ENCODE results near the gene EFNA2. TPM values are rescaled to one million over a fixed set of nuclear protein-coding genes. Genes with fewer than 3 reads are reported as not detected.

The EFNA2 gene
- total RNA-seq, 2 experiments from 2014 or later, result not detected

- no peak for DNase-seq
- no peaks in the 10 kb centered on the region for H3K9me3 Mint-ChIP-seq
- H3K4me3 Mint-ChIP-seq, result peak overlapping the region; percentile 82
- peaks cover 40% of the 10 kb centered on the region for H3K36me3 Mint-ChIP-seq (ENCODE audit: low read depth)
- POLR2A ChIA-PET, result interaction anchor here (4.0 kb wide), 1 partner anchor 8 kb away, joined by 22 read pairs; the partner anchor contains the start of gene CIRBP
- H3K27ac Mint-ChIP-seq, result peak overlapping the region; percentile 96
- H3K4me1 Mint-ChIP-seq, result peaks cover 39% of the 10 kb centered on the region
- CTCF ChIA-PET, result interaction anchor here (1.2 kb wide), 1 partner anchor 32 kb away, joined by 3 read pairs; no protein-coding TSS in a partner anchor
- H3K27me3 Mint-ChIP-seq, result no peaks in the 10 kb centered on the region
Measured at GRCh38 chr19:1277061-1277460, 8.6 kb upstream of the EFNA2 start.

GRCh38 chr19:1278074-1278473, 7.6 kb upstream of the EFNA2 start:
- peaks cover 30% of the 10 kb centered on the region for H3K4me1 Mint-ChIP-seq
- POLR2A ChIA-PET, result interaction anchor here (1.0 to 4.0 kb wide), 3 partner anchors 9 to 76 kb away, joined by 3 to 22 read pairs (median 5); partner anchors contain the start of gene CIRBP
- CTCF ChIA-PET, result interaction anchor here (1.2 kb wide), 1 partner anchor 33 kb away, joined by 3 read pairs; no protein-coding TSS in a partner anchor
- H3K4me3 Mint-ChIP-seq, result no peak overlapping the region
- peaks cover 1% of the 10 kb centered on the region for H3K27me3 Mint-ChIP-seq
- peaks cover 31% of the 10 kb centered on the region for H3K36me3 Mint-ChIP-seq (ENCODE audit: low read depth)
- no peak for DNase-seq
- H3K9me3 Mint-ChIP-seq, result no peaks in the 10 kb centered on the region
- H3K27ac Mint-ChIP-seq, result no peak overlapping the region

- POLR2A ChIA-PET, result interaction anchor here (0.8 to 4.0 kb wide), 6 partner anchors 10 to 103 kb away, joined by 3 to 22 read pairs (median 3); partner anchors contain the start of gene CIRBP
- Mint-ChIP-seq H3K4me3 (peak overlapping the region; percentile 32), H3K36me3 (ENCODE audit: low read depth) (peaks cover 24% of the 10 kb centered on the region), H3K4me1 (peaks cover 23% of the 10 kb centered on the region), H3K27ac (no peak overlapping the region), H3K9me3 (no peaks in the 10 kb centered on the region), H3K27me3 (peaks cover 3% of the 10 kb centered on the region)
- no peak for DNase-seq
- CTCF ChIA-PET, result interaction anchor here (0.6 to 1.9 kb wide), 7 partner anchors 10 to 202 kb away, joined by 3 to 13 read pairs (median 4); partner anchors contain the start of genes CIRBP and NDUFS7
Measured at GRCh38 chr19:1278713-1279660, 6.7 kb upstream of the EFNA2 start.

- H3K27ac Mint-ChIP-seq, result peak overlapping the region; percentile 68
- ChIA-PET CTCF (interaction anchor here (0.6 to 1.9 kb wide), 7 partner anchors 11 to 203 kb away, joined by 3 to 13 read pairs (median 4); partner anchors contain the start of genes CIRBP and NDUFS7), POLR2A (interaction anchor here (0.8 to 4.0 kb wide), 6 partner anchors 11 to 129 kb away, joined by 3 to 22 read pairs (median 3); partner anchors contain the start of gene CIRBP)
- H3K4me3 Mint-ChIP-seq, result peak overlapping the region; percentile 32
- H3K27me3 Mint-ChIP-seq, result peaks cover 11% of the 10 kb centered on the region
- no peaks in the 10 kb centered on the region for H3K9me3 Mint-ChIP-seq
- peaks cover 19% of the 10 kb centered on the region for H3K36me3 Mint-ChIP-seq (ENCODE audit: low read depth)
- peak; percentile 85 for DNase-seq
- peaks cover 21% of the 10 kb centered on the region for H3K4me1 Mint-ChIP-seq
Measured at GRCh38 chr19:1279782-1280341, 5.8 kb upstream of the EFNA2 start.

GRCh38 chr19:1280636-1281568, 4.8 kb upstream of the EFNA2 start:
- Mint-ChIP-seq H3K27ac (no peak overlapping the region), H3K4me1 (peaks cover 21% of the 10 kb centered on the region), H3K36me3 (ENCODE audit: low read depth) (peaks cover 19% of the 10 kb centered on the region), H3K27me3 (peaks cover 16% of the 10 kb centered on the region), H3K4me3 (no peak overlapping the region), H3K9me3 (no peaks in the 10 kb centered on the region)
- ChIA-PET CTCF (interaction anchor here (1.4 to 1.9 kb wide), 4 partner anchors 15 to 102 kb away, joined by 4 to 13 read pairs (median 8); partner anchors contain the start of gene NDUFS7), POLR2A (interaction anchor here (1.2 to 4.0 kb wide), 3 partner anchors 10 to 128 kb away, joined by 3 to 22 read pairs (median 3); partner anchors contain the start of gene CIRBP)
- DNase-seq, result no peak

DNA sequence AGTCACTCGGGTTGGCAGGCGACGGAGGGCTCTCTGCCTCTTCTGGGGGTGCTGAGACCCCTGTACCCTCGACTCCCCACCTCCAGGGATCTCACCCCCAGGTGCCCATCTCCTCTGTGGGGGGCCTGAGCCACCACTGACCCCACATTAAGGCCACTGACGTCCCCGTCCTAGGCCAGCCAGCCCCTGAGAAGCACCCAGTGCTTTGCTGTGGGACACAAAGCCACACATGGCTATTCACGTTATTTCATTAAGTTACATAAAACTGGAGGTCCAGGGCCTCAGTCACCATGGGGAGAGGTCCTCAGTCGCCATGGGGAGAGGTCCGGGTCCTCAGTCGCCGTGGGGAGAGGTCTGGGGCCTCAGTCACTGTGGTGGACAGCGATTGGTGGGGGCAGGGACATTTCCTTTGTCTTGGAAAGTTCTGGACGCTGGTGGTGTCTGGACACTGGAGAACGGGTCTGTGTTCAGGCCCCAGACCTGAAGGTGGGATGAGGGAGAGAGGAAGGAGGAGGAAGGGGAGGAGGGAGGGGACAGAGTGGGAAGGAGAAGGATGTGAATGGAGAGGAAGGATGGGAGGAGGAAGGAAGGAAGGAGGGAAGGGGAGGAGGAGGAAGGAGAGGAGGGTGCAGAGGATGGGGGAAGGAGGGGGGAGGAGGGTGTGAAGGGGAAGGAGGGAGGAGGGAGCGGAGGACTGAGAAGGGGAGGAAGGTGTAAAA, 3.9 kb upstream of the EFNA2 start:
- ChIA-PET POLR2A (no interaction called here), CTCF (no interaction called here)
- Mint-ChIP-seq H3K27ac (no peak overlapping the region), H3K9me3 (no peaks in the 10 kb centered on the region), H3K4me3 (no peak overlapping the region), H3K36me3 (ENCODE audit: low read depth) (peaks cover 15% of the 10 kb centered on the region), H3K4me1 (peaks cover 21% of the 10 kb centered on the region), H3K27me3 (peaks cover 20% of the 10 kb centered on the region)
- DNase-seq, result no peak

DNA sequence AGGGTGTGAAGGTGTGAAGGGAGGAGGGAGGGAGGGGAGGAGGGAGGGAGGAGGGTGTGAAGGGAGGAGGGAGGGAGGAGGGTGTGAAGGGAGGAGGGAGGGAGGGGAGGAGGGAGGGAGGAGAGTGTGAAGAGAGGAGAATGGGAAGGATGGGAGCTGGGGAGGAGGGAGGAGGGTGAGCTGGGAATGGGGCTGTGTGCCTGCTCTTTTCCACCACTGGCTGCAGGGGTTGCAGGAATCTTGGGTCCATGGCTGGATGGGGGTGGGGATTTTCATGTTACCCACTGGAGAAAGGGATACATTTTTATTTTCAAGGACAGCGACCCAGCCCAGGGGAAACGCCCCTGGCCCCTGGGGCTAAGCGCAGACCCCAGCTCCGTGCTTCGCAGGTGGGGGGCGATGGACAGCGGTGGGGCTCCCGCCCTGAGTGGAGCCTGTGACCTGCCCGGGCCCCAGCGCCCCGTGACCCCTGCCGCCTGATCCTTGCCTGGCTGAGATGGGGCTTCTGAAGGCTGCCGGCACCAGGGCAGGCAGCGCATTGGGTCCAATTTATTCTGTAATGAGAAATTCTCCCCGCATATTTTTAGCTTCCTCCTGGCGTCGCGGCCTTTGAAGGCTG, 3.0 kb upstream of the EFNA2 start:
- POLR2A ChIA-PET, result no interaction called here
- peaks cover 18% of the 10 kb centered on the region for H3K4me1 Mint-ChIP-seq
- no peaks in the 10 kb centered on the region for H3K9me3 Mint-ChIP-seq

GRCh38 chr19:1283207-1283916, 2.3 kb upstream of the EFNA2 start:
- Mint-ChIP-seq H3K27ac (no peak overlapping the region), H3K4me3 (no peak overlapping the region), H3K9me3 (no peaks in the 10 kb centered on the region), H3K27me3 (peaks cover 23% of the 10 kb centered on the region), H3K4me1 (peaks cover 13% of the 10 kb centered on the region), H3K36me3 (ENCODE audit: low read depth) (peaks cover 7% of the 10 kb centered on the region)
- ChIA-PET POLR2A (interaction anchor here (1.3 kb wide), 1 partner anchor 14 kb away, joined by 4 read pairs; the partner anchor contains the start of gene CIRBP), CTCF (no interaction called here)
- no peak for DNase-seq

More for the DNA sequence above, 3.0 kb upstream of the EFNA2 start:
- Mint-ChIP-seq H3K27ac (no peak overlapping the region), H3K36me3 (ENCODE audit: low read depth) (peaks cover 12% of the 10 kb centered on the region), H3K27me3 (peaks cover 20% of the 10 kb centered on the region), H3K4me3 (no peak overlapping the region)
- DNase-seq, result no peak
- CTCF ChIA-PET, result no interaction called here

DNA sequence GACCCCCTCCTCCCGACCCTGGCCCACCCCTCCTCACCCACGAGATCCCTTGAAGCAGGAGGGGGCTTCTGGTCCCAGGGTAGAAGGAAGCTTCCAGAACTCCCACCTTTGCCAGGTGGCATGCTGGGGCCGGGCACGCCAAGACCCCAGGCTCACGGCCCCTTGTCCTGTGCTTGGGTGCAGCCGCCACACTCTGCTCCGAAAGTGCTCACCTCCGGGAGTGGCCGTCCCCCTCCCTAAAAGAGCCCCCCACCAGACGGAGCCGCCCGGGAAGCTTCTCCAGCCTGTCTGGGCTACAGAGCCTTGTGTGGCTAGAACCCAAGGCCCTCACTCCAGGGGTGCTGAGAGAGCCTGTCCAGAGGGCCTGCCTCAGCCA, 1.8 kb upstream of the EFNA2 start:
- ChIA-PET POLR2A (interaction anchor here (1.3 kb wide), 1 partner anchor 15 kb away, joined by 4 read pairs; the partner anchor contains the start of gene CIRBP), CTCF (no interaction called here)
- Mint-ChIP-seq H3K36me3 (ENCODE audit: low read depth) (peaks cover 7% of the 10 kb centered on the region), H3K9me3 (no peaks in the 10 kb centered on the region), H3K4me3 (no peak overlapping the region), H3K4me1 (peaks cover 13% of the 10 kb centered on the region), H3K27me3 (peaks cover 24% of the 10 kb centered on the region), H3K27ac (no peak overlapping the region)
- no peak for DNase-seq

DNA sequence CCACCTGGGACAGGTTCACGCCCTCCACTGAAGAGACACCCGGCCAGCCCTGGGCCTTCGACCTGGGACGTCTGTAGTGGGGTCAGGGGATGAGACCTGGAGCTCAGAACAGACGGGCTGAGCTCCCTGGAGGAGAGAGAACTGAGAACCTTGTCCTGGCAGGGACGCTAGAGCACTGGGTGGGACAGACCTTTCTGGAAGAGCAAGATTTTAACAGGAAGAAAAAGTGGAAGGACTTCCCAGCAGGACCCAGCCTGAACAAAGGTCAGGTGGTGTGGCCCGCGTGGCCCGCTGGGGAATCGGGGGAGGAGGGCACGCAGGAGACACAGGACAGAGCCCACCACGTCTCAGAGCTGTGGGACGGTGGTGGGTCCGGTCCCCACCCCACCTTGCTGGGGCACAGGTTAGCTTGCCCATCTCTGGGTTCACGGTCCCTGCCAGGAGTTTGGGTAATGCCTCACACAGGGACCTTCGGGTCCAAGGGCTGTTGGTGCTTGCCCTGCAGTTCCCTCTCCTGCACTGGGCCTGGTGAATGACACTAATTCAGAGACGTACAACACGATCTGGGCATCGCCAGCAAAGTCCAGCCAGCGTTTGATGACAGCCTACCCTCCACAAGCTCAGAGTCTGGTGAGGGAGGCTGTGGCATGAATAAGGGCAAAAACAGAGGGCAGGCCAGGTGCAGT, 1.2 kb upstream of the EFNA2 start:
- ChIA-PET CTCF (no interaction called here), POLR2A (interaction anchor here (1.1 to 1.3 kb wide), 2 partner anchors 15 to 40 kb away, joined by 3 to 4 read pairs; partner anchors contain the start of gene CIRBP)
- Mint-ChIP-seq H3K36me3 (ENCODE audit: low read depth) (peaks cover 6% of the 10 kb centered on the region), H3K27me3 (peaks cover 28% of the 10 kb centered on the region), H3K27ac (no peak overlapping the region), H3K4me3 (no peak overlapping the region), H3K9me3 (no peaks in the 10 kb centered on the region), H3K4me1 (peaks cover 13% of the 10 kb centered on the region)
- no peak for DNase-seq
